DOHH2 (cell line): ENCODE measurements around the gene TRIM47.
A peak's percentile ranks its signal among the peaks of the same experiment; 100 is the strongest.

Source experiments
- H3F3A ChIP-seq: fragments of 200-600 bp; sonication (generic), shearing (Covaris generic); 2 replicates; pipeline ENCODE4 v1.6.0; 2016; ENCODE audit warnings: antibody characterized with exemption, mild to moderate bottlenecking; ENCODE audit not compliant: control insufficient read depth, insufficient read depth
- H3K27ac ChIP-seq: fragments of 200-600 bp; sonication (generic); 2 replicates; pipeline ENCODE4 v1.5.1; 2014; ENCODE audit warnings: low read depth, mild to moderate bottlenecking, low read length, moderate library complexity
- H3K27me3 ChIP-seq: fragments of 200-600 bp; sonication (generic); 2 replicates; pipeline ENCODE4 v1.6.1; 2014; ENCODE audit warnings: mild to moderate bottlenecking, low read length, mixed read lengths; ENCODE audit not compliant: control insufficient read depth
- H3K36me3 ChIP-seq: fragments of 200-600 bp; sonication (generic); 2 replicates; pipeline ENCODE4 v1.6.1; 2014; ENCODE audit warnings: mild to moderate bottlenecking, low read length, moderate library complexity, mixed read lengths; ENCODE audit not compliant: control insufficient read depth
- H3K4me1 ChIP-seq: fragments of 200-600 bp; sonication (generic); 2 replicates; pipeline ENCODE4 v1.6.1; 2014; ENCODE audit warnings: mild to moderate bottlenecking, low read length, mixed read lengths; ENCODE audit not compliant: control insufficient read depth
- H3K4me2 ChIP-seq: fragments of 200-600 bp; sonication (generic); 2 replicates; pipeline ENCODE4 v1.6.0; 2014; ENCODE audit warnings: mild to moderate bottlenecking, low read length, moderate library complexity
- H3K4me3 ChIP-seq: fragments of 200-600 bp; sonication (generic); 2 replicates; pipeline ENCODE4 v1.5.1; 2014; ENCODE audit warnings: mild to moderate bottlenecking, low read length, mixed read lengths
- H3K79me2 ChIP-seq: fragments of 200-600 bp; sonication (generic); 2 replicates; pipeline ENCODE4 v1.6.1; 2014; ENCODE audit warnings: mild to moderate bottlenecking, low read length, mixed read lengths; ENCODE audit not compliant: control insufficient read depth
- H3K9me2 ChIP-seq: fragments of 200-600 bp; sonication (generic); replicated peaks from 2 replicates; pipeline ENCODE4 v1.6.1; 2014; ENCODE audit warnings: mild to moderate bottlenecking, low read length, mixed read lengths; ENCODE audit not compliant: control insufficient read depth
- H3K9me3 ChIP-seq: fragments of 200-600 bp; sonication (generic); 2 replicates; pipeline ENCODE4 v1.6.1; 2014; ENCODE audit warnings: antibody characterized with exemption, low read length, mixed read lengths; ENCODE audit not compliant: control insufficient read depth, insufficient read depth
- H4K20me1 ChIP-seq: fragments of 200-600 bp; sonication (generic); 2 replicates; pipeline ENCODE4 v1.6.0; 2014; ENCODE audit warnings: low read depth, mild to moderate bottlenecking, antibody characterized with exemption, low read length, moderate library complexity; ENCODE audit not compliant: control insufficient read depth, insufficient read depth
- CTCF ChIP-seq: fragments of 200-600 bp; sonication (generic); IDR thresholded peaks from one replicate; pipeline ENCODE4 v1.5.1; 2014; ENCODE audit warnings: antibody characterized with exemption, mild to moderate bottlenecking, low read depth, low read length; ENCODE audit not compliant: poor library complexity, severe bottlenecking
- EZH2phosphoT487 ChIP-seq: fragments of 200-600 bp; sonication (generic); IDR thresholded peaks from 2 replicates; pipeline ENCODE4 v1.6.1; 2017; ENCODE audit warnings: borderline replicate concordance, mild to moderate bottlenecking, antibody characterized with exemption, low read length, moderate library complexity, mixed read lengths

The TRIM47 gene

DNA sequence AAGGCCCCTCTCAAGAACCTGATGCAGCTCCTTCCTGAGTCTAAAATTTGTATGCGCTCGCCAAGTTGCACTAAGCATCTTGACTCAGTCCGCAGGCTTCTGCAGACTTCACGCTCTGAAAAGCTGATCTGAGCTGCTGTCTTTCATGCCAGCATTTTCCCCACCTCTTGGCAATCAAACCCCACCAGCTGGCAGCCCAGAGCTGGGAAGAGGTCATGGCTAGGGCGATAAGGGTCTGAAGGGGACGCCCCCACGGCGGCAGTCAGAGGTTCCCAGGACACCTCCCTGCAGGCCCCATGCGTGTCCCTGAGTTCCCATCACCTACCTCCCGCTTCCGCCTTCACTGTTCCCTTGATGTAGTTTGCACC, 29.1 kb downstream of the TRIM47 start:
- no peaks in the 10 kb centered on the region for H3K27me3 ChIP-seq

GRCh38 chr17:75848523-75849278, 29.7 kb downstream of the TRIM47 start:
- no peak overlapping the region for H3K27ac ChIP-seq
- H3K36me3 ChIP-seq = peaks cover 50% of the 10 kb centered on the region

More for the DNA sequence above, 29.1 kb downstream of the TRIM47 start:
- H3K4me1 ChIP-seq = peaks cover 27% of the 10 kb centered on the region
- no peak overlapping the region for H3K4me2 ChIP-seq
- TF ChIP-seq CTCF (no peak), EZH2phosphoT487 (no peak)
- peaks cover 7% of the 10 kb centered on the region; the same call in 1 of the 2 replicates for H3F3A ChIP-seq
- peaks cover 50% of the 10 kb centered on the region for H3K36me3 ChIP-seq
- no peaks in the 10 kb centered on the region for H3K9me2 ChIP-seq
- H3K4me3 ChIP-seq = no peak overlapping the region
- H4K20me1 ChIP-seq = peaks cover 3% of the 10 kb centered on the region; the same call in 1 of the 2 replicates
- no peaks in the 10 kb centered on the region for H3K9me3 ChIP-seq
- H3K79me2 ChIP-seq = peaks cover 9% of the 10 kb centered on the region
- no peak overlapping the region for H3K27ac ChIP-seq

GRCh38 chr17:75847614-75848522, 30.5 kb downstream of the TRIM47 start:
- no peaks in the 10 kb centered on the region for H3K79me2 ChIP-seq
- TF ChIP-seq EZH2phosphoT487 = no peak
- TF ChIP-seq CTCF = no peak
- no peaks in the 10 kb centered on the region for H3K9me3 ChIP-seq
- H3K4me3 ChIP-seq = no peak overlapping the region
- no peak overlapping the region for H3K4me2 ChIP-seq
- H3K27ac ChIP-seq = no peak overlapping the region
- peaks cover 37% of the 10 kb centered on the region for H3K4me1 ChIP-seq
- H3K27me3 ChIP-seq = no peaks in the 10 kb centered on the region
- no peaks in the 10 kb centered on the region for H3K9me2 ChIP-seq
- H3K36me3 ChIP-seq = peaks cover 50% of the 10 kb centered on the region
- H4K20me1 ChIP-seq = no peaks in the 10 kb centered on the region
- H3F3A ChIP-seq = peaks cover 5% of the 10 kb centered on the region; the same call in 1 of the 2 replicates

More at GRCh38 chr17:75848523-75849278, 29.7 kb downstream of the TRIM47 start:
- Histone ChIP-seq H3K9me2 (no peaks in the 10 kb centered on the region), H3K4me1 (peaks cover 29% of the 10 kb centered on the region), H3K27me3 (no peaks in the 10 kb centered on the region), H3K9me3 (no peaks in the 10 kb centered on the region), H3K4me2 (no peak overlapping the region), H3K4me3 (no peak overlapping the region), H3F3A (peaks cover 7% of the 10 kb centered on the region; the same call in 1 of the 2 replicates), H3K79me2 (peaks cover 6% of the 10 kb centered on the region), H4K20me1 (no peaks in the 10 kb centered on the region)
- no peak for TF ChIP-seq EZH2phosphoT487
- TF ChIP-seq CTCF = peak; percentile 94
